Measurements from ENCODE around the gene WLS.

GRCh38 chr1:68218490-68218889 lies 13.8 kb downstream of the WLS start:
- TF ChIP-seq POLR2A (IDR thresholded peaks at IDR 0.05), result no peak
- TF ChIP-seq CTCF (IDR thresholded peaks at IDR 0.05), result no peak

All from vagina (tissue), 2 donors.